IMR-90 (cell line): ENCODE measurements around the gene ANKIB1. TPM values are rescaled to one million over a fixed set of nuclear protein-coding genes. Genes with fewer than 3 reads are reported as not detected.

Source experiments
- ATAC-seq: fragments of 200-7000 bp; cut with Tn5 transposase; 2 replicates; pipeline ENCODE4 v1.9.1; 2020; ENCODE audit warnings: low read depth, mild to moderate bottlenecking, moderate library complexity
- Bru-seq: library from RNA; stranded (reverse); fragments of 400-500 nt; gene quantifications from one replicate; lab custom pipeline; 2021; lab: Mats Ljungman, UMichigan
- BruChase-seq, 2 experiments: library from RNA; stranded (reverse); fragments of 400-500 nt; gene quantifications; one replicate each; lab custom pipeline; 2021; lab: Mats Ljungman, UMichigan
- BruUV-seq: library from RNA; stranded (reverse); fragments of 400-500 nt; replicated peaks from 2 replicates; lab custom pipeline; 2021; lab: Mats Ljungman, UMichigan
- CTCF ChIA-PET: fragments of 300-600 bp; formaldehyde crosslinking; extraction: SDS; loops from one replicate; lab custom pipeline; 2021; ENCODE audit warnings: antibody characterized with exemption; lab: Yijun Ruan, JAX
- POLR2A ChIA-PET: fragments of 300-600 bp; sonication (Branson Sonifier 250); formaldehyde crosslinking; loops from one replicate; lab custom pipeline; 2022; ENCODE audit warnings: antibody characterized with exemption; ENCODE audit not compliant: unreplicated experiment; lab: Charles Lee
- DNase-seq: peaks from one replicate; pipeline ENCODE4 v3.0.0; 2013
- H2AFZ ChIP-seq: replicated peaks from 2 replicates; pipeline ENCODE3; 2013; ENCODE audit warnings: low read length, mild to moderate bottlenecking; ENCODE audit not compliant: poor library complexity
- H2AK5ac ChIP-seq: 2 replicates; pipeline ENCODE4 v1.6.1; 2013; ENCODE audit warnings: low read depth, low read length, inconsistent platforms
- H2AK9ac ChIP-seq: replicated peaks from 2 replicates; pipeline ENCODE3; 2013; ENCODE audit warnings: mild to moderate bottlenecking, low read depth, low read length, moderate library complexity; ENCODE audit not compliant: poor library complexity
- H2BK120ac ChIP-seq: 2 replicates; pipeline ENCODE4 v1.6.1; 2013; ENCODE audit warnings: low read depth, low read length, inconsistent platforms
- H2BK15ac ChIP-seq: 3 replicates; pipeline ENCODE4 v1.6.1; 2013; ENCODE audit warnings: low read depth, low read length, inconsistent platforms
- H2BK20ac ChIP-seq: 2 replicates; pipeline ENCODE4 v1.6.1; 2013; ENCODE audit warnings: low read depth, mild to moderate bottlenecking, inconsistent platforms, low read length, moderate library complexity
- H2BK5ac ChIP-seq: 2 replicates; pipeline ENCODE4 v1.6.1; 2013; ENCODE audit warnings: mild to moderate bottlenecking, low read depth, low read length, inconsistent platforms; ENCODE audit not compliant: poor library complexity, severe bottlenecking
- H3K14ac ChIP-seq: replicated peaks from 2 replicates; pipeline ENCODE4 v1.6.1; 2013; ENCODE audit warnings: low read depth, low read length, inconsistent platforms
- H3K18ac ChIP-seq: 2 replicates; pipeline ENCODE4 v1.6.1; 2013; ENCODE audit warnings: low read depth, low read length, control low read depth
- H3K23ac ChIP-seq: 2 replicates; pipeline ENCODE4 v1.6.1; 2013; ENCODE audit warnings: low read depth, low read length, inconsistent platforms
- H3K27ac ChIP-seq: 2 replicates; pipeline ENCODE4 v1.5.1; 2013; ENCODE audit warnings: mild to moderate bottlenecking, control low read depth, low read length; ENCODE audit not compliant: insufficient read depth
- H3K27me3 ChIP-seq: 2 replicates; pipeline ENCODE4 v1.6.1; 2013; ENCODE audit warnings: low read length; ENCODE audit not compliant: control insufficient read depth, insufficient read depth
- H3K36me3 ChIP-seq: 2 replicates; pipeline ENCODE4 v1.6.1; 2013; ENCODE audit warnings: low read length, mixed read lengths; ENCODE audit not compliant: control insufficient read depth, insufficient read depth
- H3K4ac ChIP-seq: 2 replicates; pipeline ENCODE4 v1.6.1; 2013; ENCODE audit warnings: low read depth, low read length, inconsistent platforms
- H3K4me1 ChIP-seq: 2 replicates; pipeline ENCODE4 v1.6.1; 2013; ENCODE audit warnings: low read length, mixed read lengths; ENCODE audit not compliant: control insufficient read depth, insufficient read depth
- H3K4me2 ChIP-seq: 2 replicates; pipeline ENCODE4 v1.6.1; 2013; ENCODE audit warnings: low read depth, mild to moderate bottlenecking, control low read depth, low read length, moderate library complexity
- H3K4me3 ChIP-seq: 2 replicates; pipeline ENCODE4 v1.5.1; 2013; ENCODE audit warnings: low read depth, mild to moderate bottlenecking, control low read depth, low read length, moderate library complexity; ENCODE audit not compliant: insufficient read depth
- H3K56ac ChIP-seq: 2 replicates; pipeline ENCODE4 v1.6.1; 2013; ENCODE audit warnings: low read length, inconsistent platforms; ENCODE audit not compliant: insufficient read depth; ENCODE audit errors: extremely low read depth
- H3K79me1 ChIP-seq, 2 experiments: 2 replicates each; pipeline ENCODE4 v1.6.1; 2013; ENCODE audit warnings: low read length in 2 of 2, inconsistent platforms in 1 of 2, low read depth in 1 of 2
- H3K9ac ChIP-seq: 2 replicates; pipeline ENCODE4 v1.6.1; 2013; ENCODE audit warnings: low read depth, low read length, control low read depth
- H3K9me1 ChIP-seq: 2 replicates; pipeline ENCODE4 v1.6.1; 2013; ENCODE audit warnings: low read length, inconsistent platforms; ENCODE audit not compliant: insufficient read depth
- H3K9me3 ChIP-seq: 2 replicates; pipeline ENCODE4 v1.6.1; 2013; ENCODE audit warnings: low read length; ENCODE audit not compliant: control insufficient read depth, insufficient read depth
- H4K20me1 ChIP-seq: 2 replicates; pipeline ENCODE4 v1.6.1; 2013; ENCODE audit warnings: low read length, inconsistent platforms; ENCODE audit not compliant: insufficient read depth
- H4K5ac ChIP-seq: 2 replicates; pipeline ENCODE4 v1.6.1; 2013; ENCODE audit warnings: mild to moderate bottlenecking, low read depth, low read length, control low read depth
- H4K8ac ChIP-seq, 2 experiments: 2 replicates each; pipeline ENCODE4 v1.6.1; 2013; ENCODE audit warnings: low read depth in 2 of 2, low read length in 2 of 2, control low read depth in 1 of 2, inconsistent platforms in 1 of 2
- H4K91ac ChIP-seq: 2 replicates; pipeline ENCODE4 v1.6.1; 2013; ENCODE audit warnings: low read depth, low read length, inconsistent platforms; ENCODE audit not compliant: insufficient read depth
- BHLHE40 ChIP-seq: fragments of 150-350 bp; IDR thresholded peaks from 2 replicates; pipeline ENCODE4 v1.6.1; 2016; ENCODE audit warnings: mild to moderate bottlenecking, low read depth, low read length
- CHD1 ChIP-seq: IDR thresholded peaks from 2 replicates; pipeline ENCODE4 v1.6.1; 2012; ENCODE audit warnings: low read depth, low read length, improper control_type of control experiment
- FOS ChIP-seq: fragments of 150-350 bp; IDR thresholded peaks from 2 replicates; pipeline ENCODE4 v1.6.1; 2016; ENCODE audit warnings: low read depth, low read length
- MAFK ChIP-seq: IDR thresholded peaks from 2 replicates; pipeline ENCODE4 v1.6.1; 2012; ENCODE audit warnings: low read depth, low read length, improper control_type of control experiment
- MAZ ChIP-seq: IDR thresholded peaks from 2 replicates; pipeline ENCODE4 v1.6.1; 2012; ENCODE audit warnings: low read depth, mild to moderate bottlenecking, low read length, improper control_type of control experiment, moderate library complexity, borderline replicate concordance
- NFE2L2 ChIP-seq: fragments of 150-350 bp; IDR thresholded peaks from 2 replicates; pipeline ENCODE4 v1.6.1; 2016; ENCODE audit warnings: low read depth, mild to moderate bottlenecking, low read length
- POLR2A ChIP-seq: IDR thresholded peaks from 2 replicates; pipeline ENCODE4 v1.6.1; 2012; ENCODE audit warnings: mild to moderate bottlenecking, low read depth, low read length
- RAD21 ChIP-seq: IDR thresholded peaks from 2 replicates; pipeline ENCODE4 v1.6.1; 2012; ENCODE audit warnings: low read length, improper control_type of control experiment
- RCOR1 ChIP-seq: IDR thresholded peaks from 2 replicates; pipeline ENCODE4 v1.6.1; 2012; ENCODE audit warnings: mild to moderate bottlenecking, low read length, improper control_type of control experiment; ENCODE audit not compliant: insufficient replicate concordance
- SMC3 ChIP-seq: fragments of 150-350 bp; IDR thresholded peaks from 2 replicates; pipeline ENCODE4 v1.6.1; 2016; ENCODE audit warnings: low read depth, mild to moderate bottlenecking, antibody characterized with exemption, low read length, moderate library complexity
- WGBS, 2 experiments: methylation state at CpG; one replicate each; pipeline versions ENCODE4 v1.1.5 to v1.1.7; 2013; ENCODE audit warnings: missing lambda C conversion rate in 2 of 2; ENCODE audit not compliant: insufficient read length in 1 of 2; ENCODE audit errors: extremely low coverage in 2 of 2; 5-methylcytosine and 5-hydroxymethylcytosine counted together
- dilution Hi-C: fragments of 300-500 bp; cut with HindIII; formaldehyde crosslinking; loops from one replicate; pipeline ENCODE4 v1.14.3; 2018; ENCODE audit warnings: low sequenced_read_pairs; ENCODE audit not compliant: unreplicated experiment
- in situ Hi-C: fragments of 300-500 bp; cut with MboI; formaldehyde crosslinking; loops from 3 replicates; pipeline ENCODE4 v1.14.3; 2019; ENCODE audit warnings: low sequenced_read_pairs, inconsistent platforms, mixed read lengths
- intact Hi-C: fragments of 100-400 bp; cut with micrococcal nuclease; formaldehyde crosslinking; loops from 2 replicates; pipeline ENCODE4 v1.10.0; 2022
- long read RNA-seq: library from polyadenylated mRNA; unstranded; transcript quantifications from one replicate; pipeline ENCODE4 v2.0.0, GENCODE V29; 2021; ENCODE audit not compliant: unreplicated experiment
- polyA plus RNA-seq, 3 experiments: library from polyadenylated mRNA; depleted of rRNA; stranded (reverse); fragments of >200 nt; gene quantifications; 2 replicates each; pipeline ENCODE4 v1.2.3, GENCODE V29; 2012; ENCODE audit warnings: low replicate concordance in 1 of 3
- total RNA-seq: library from RNA; depleted of rRNA; stranded (reverse); fragments of >200 nt; gene quantifications from 2 replicates; pipeline ENCODE4 v1.2.3, GENCODE V29; 2012; rRNA removed
- TF ChIP-seq, protein P1 (sequence below): conservative IDR thresholded peaks from 2 replicates; pipeline ENCODE4 v1.5.1; 2012; ENCODE audit warnings: mild to moderate bottlenecking, low read depth, low read length, improper control_type of control experiment
- TF ChIP-seq, protein P2 (sequence below): fragments of 150-350 bp; IDR thresholded peaks from 2 replicates; pipeline ENCODE4 v1.6.1; 2016; ENCODE audit warnings: low read depth, mild to moderate bottlenecking, low read length, moderate library complexity, borderline replicate concordance

Gene ANKIB1
- total RNA-seq, result 33.9 and 39.4 TPM in 2 replicates
- 17.9 and 18.7 TPM in 2 replicates for polyA plus RNA-seq (2012; rRNA removed)
- polyA plus RNA-seq (2012; cell fraction: cytosol; rRNA removed), result 5.2 and 8.9 TPM in 2 replicates
- 14.4 and 61.9 TPM in 2 replicates for polyA plus RNA-seq (2012; cell fraction: nucleus; rRNA removed; ENCODE audit: low replicate concordance)
- Bru-seq, nascent RNA, result percentile 86 among the genes with signal in this experiment
- BruChase-seq, experiment 1, labeled RNA remaining after a 6-hour chase, result percentile 84 among the genes with signal in this experiment
- BruChase-seq, experiment 2, labeled RNA remaining after a 2-hour chase, result percentile 90 among the genes with signal in this experiment
- long read RNA-seq, full-length matches to known transcripts, result 10 of 23 reads
- long read RNA-seq, partial matches to known transcripts, result 12 of 23 reads
- long read RNA-seq, other reads (novel, unspliced or antisense), result 1 of 23 reads

DNA sequence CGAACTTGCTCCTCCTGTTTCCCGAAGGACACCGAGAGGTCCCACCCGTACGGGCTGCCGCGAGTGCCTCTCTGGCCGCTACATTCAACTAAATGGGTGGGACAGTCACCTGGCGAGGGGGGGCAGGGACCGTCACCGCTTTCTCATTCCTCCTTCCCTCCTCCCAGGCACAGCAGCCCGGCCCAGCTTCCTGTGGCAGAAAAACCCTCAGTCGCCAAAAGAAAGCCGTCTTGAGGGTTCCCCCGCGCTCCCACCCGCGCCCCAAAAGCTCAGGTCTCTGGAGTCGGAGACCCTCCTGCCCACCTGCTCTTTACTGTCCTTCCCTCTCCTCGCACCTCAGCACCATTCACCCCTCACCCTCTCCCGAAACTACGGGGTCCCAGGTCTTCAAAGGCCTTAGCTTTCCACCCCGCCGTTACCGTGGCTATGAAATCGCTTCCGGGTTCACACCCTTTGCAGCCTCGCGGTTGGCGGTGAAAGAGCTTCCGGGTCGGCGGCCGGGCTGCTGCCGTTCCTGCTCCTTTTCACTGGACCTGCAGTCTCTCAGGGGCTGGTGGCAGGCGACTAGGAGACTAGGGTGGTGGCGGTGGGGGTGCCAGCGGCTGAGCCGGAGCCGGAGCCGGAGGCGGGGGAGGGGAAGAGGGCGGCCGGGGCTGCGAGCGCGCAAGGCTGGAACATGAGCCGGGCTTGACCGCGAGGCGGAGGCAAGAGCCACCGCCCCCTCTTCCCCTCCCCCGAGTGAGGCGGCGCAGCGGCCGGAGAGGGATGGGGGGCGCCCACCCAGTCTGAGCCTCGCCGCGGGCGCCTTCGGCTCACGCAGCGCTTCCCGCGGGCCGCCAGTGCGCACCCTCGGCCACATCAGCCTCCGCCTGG, at the start of gene ANKIB1, which contains the start of gene KRIT1:
Gene ANKIB1 (plus strand): TSS at position 488 of the 873 bp plus-strand sequence. CDS start 49,005 bp downstream, outside the sequence.
Gene KRIT1 (minus strand): TSS at position 428 of the 873 bp plus-strand sequence. CDS start 3,779 bp downstream, outside the sequence.
- Histone ChIP-seq H3K56ac (peak within 1 kb of the TSS; percentile 80), H3K4ac (peak within 1 kb of the TSS; percentile 96), H2BK20ac (0 out of 2 replicates have a peak within 1 kb of the TSS, but pooled peaks have one; percentile 38), H4K20me1 (no peaks in the 10 kb centered on the region; the same call in 1 of the 2 replicates), H3K9ac (peak within 1 kb of the TSS; percentile 91), H2AFZ (peak within 1 kb of the TSS; percentile 95), H2BK5ac (peak within 1 kb of the TSS; percentile 90), H2BK120ac (peak within 1 kb of the TSS; percentile 58), H3K23ac (peak within 1 kb of the TSS; percentile 88), H2AK5ac (peak within 1 kb of the TSS; percentile 52), H3K79me1 (peaks cover 22 to 39% of the 10 kb centered on the region in 2 experiments), H3K4me2 (peak within 1 kb of the TSS; percentile 100), H3K36me3 (peaks cover 2% of the 10 kb centered on the region; the same call in 1 of the 2 replicates), H3K9me1 (no peaks in the 10 kb centered on the region), H3K18ac (peak within 1 kb of the TSS; percentile 70), H4K91ac (peak within 1 kb of the TSS; percentile 98), H4K8ac (peak within 1 kb of the TSS; percentile 97 to 100), H2BK15ac (peak within 1 kb of the TSS; percentile 62; the same call in 1 of the 3 replicates), H2AK9ac (peak within 1 kb of the TSS; percentile 96), H3K4me3 (peak within 1 kb of the TSS; percentile 83), H3K27ac (peak within 1 kb of the TSS; percentile 93), H3K9me3 (no peaks in the 10 kb centered on the region), H4K5ac (peak within 1 kb of the TSS; percentile 93), H3K4me1 (no peaks in the 10 kb centered on the region; the same call in 1 of the 2 replicates), H3K14ac (peak within 1 kb of the TSS; percentile 92), H3K27me3 (no peaks in the 10 kb centered on the region)
- peak; percentile 90 for ATAC-seq
- in situ Hi-C loops, result no loop called here
- BruUV-seq, result TSS peak; percentile 62
- dilution Hi-C loops, result no loop called here
- POLR2A ChIA-PET, result no interaction called here
- 0% methylated on average over 4 of the region's 71 CpGs; no CpG with 5 or more reads in 1 of the 2 experiments for WGBS, 2 experiments
- intact Hi-C loops, result no loop called here
- peak; percentile 67 for DNase-seq
- CTCF ChIA-PET, result interaction anchor here (0.5 to 0.9 kb wide), 2 partner anchors 156 to 351 kb away, joined by 3 to 4 read pairs; no protein-coding TSS in a partner anchor
- TF ChIP-seq RCOR1, result no peak
- TF ChIP-seq MAZ, result peak; percentile 68; the same call in 1 of the 2 replicates
- TF ChIP-seq, protein P1, sequence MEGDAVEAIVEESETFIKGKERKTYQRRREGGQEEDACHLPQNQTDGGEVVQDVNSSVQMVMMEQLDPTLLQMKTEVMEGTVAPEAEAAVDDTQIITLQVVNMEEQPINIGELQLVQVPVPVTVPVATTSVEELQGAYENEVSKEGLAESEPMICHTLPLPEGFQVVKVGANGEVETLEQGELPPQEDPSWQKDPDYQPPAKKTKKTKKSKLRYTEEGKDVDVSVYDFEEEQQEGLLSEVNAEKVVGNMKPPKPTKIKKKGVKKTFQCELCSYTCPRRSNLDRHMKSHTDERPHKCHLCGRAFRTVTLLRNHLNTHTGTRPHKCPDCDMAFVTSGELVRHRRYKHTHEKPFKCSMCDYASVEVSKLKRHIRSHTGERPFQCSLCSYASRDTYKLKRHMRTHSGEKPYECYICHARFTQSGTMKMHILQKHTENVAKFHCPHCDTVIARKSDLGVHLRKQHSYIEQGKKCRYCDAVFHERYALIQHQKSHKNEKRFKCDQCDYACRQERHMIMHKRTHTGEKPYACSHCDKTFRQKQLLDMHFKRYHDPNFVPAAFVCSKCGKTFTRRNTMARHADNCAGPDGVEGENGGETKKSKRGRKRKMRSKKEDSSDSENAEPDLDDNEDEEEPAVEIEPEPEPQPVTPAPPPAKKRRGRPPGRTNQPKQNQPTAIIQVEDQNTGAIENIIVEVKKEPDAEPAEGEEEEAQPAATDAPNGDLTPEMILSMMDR, result no peak
- no peak for TF ChIP-seq FOS
- no peak for TF ChIP-seq BHLHE40
- no peak for TF ChIP-seq CHD1
- peak; percentile 71; the same call in 1 of the 2 replicates for TF ChIP-seq POLR2A
- no peak; the same call in 1 of the 2 replicates for TF ChIP-seq RAD21
- TF ChIP-seq, protein P2, sequence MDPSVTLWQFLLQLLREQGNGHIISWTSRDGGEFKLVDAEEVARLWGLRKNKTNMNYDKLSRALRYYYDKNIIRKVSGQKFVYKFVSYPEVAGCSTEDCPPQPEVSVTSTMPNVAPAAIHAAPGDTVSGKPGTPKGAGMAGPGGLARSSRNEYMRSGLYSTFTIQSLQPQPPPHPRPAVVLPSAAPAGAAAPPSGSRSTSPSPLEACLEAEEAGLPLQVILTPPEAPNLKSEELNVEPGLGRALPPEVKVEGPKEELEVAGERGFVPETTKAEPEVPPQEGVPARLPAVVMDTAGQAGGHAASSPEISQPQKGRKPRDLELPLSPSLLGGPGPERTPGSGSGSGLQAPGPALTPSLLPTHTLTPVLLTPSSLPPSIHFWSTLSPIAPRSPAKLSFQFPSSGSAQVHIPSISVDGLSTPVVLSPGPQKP, result no peak
- TF ChIP-seq MAFK, result no peak
- no peak for TF ChIP-seq SMC3
- no peak for TF ChIP-seq NFE2L2
